Colonic mucosa (tissue), 4 donors: ENCODE measurements around the gene TMPRSS11A. TPM values are rescaled to one million over a fixed set of nuclear protein-coding genes. Genes with fewer than 3 reads are reported as not detected.

ENCODE experiments used
- DNase-seq: peaks from one replicate; pipeline ENCODE4 v3.0.0-alpha.2; 2020
- H3K27ac ChIP-seq: fragments of 200-600 bp; one replicate; pipeline ENCODE4 v1.8.0; 2021
- H3K27me3 ChIP-seq: fragments of 200-600 bp; one replicate; pipeline ENCODE4 v1.8.0; 2021
- H3K36me3 ChIP-seq: fragments of 200-600 bp; one replicate; pipeline ENCODE4 v1.8.0; 2021
- H3K4me1 ChIP-seq: fragments of 200-600 bp; one replicate; pipeline ENCODE4 v1.8.0; 2021; ENCODE audit warnings: mild to moderate bottlenecking
- H3K4me3 ChIP-seq: fragments of 200-600 bp; one replicate; pipeline ENCODE4 v1.8.0; 2021
- H3K9ac ChIP-seq, 2 donors: one replicate each; pipeline ENCODE4 v1.7.0; 2013; ENCODE audit warnings: control low read depth in 2 of 2, low read depth in 2 of 2, low read length in 2 of 2
- H3K9me3 ChIP-seq: fragments of 200-600 bp; one replicate; pipeline ENCODE4 v1.8.0; 2021
- CTCF ChIP-seq: fragments of 200-600 bp; IDR thresholded peaks from one replicate; pipeline ENCODE4 v1.8.0; 2022; ENCODE audit warnings: antibody characterized with exemption, mild to moderate bottlenecking
- intact Hi-C: fragments of 100-400 bp; cut with DNase I; formaldehyde crosslinking; loops from one replicate; pipeline ENCODE4 v1.14.1; 2022
- total RNA-seq, 2 donors: library from RNA; stranded (reverse); fragmentation: NEBNext Ultra II Directional in 1 of 2; extraction: Animal tissue kit (Norgen Biotek cat#: 25700) in 1 of 2; gene quantifications; one replicate each; pipeline ENCODE4 v1.2.1, GENCODE V29; 2021
- donor health status: healthy.
- donor health status: DM: no; HTN: no; CAD: no.
- donor health status: DM: no; HTN: no; CAD: no.

The TMPRSS11A gene
- total RNA-seq, 2 donors from 2014 or later, result not detected

GRCh38 chr4:67915400-67915966 lies 47.8 kb downstream of the TMPRSS11A start:
- no peaks in the 10 kb centered on the region for H3K9me3 ChIP-seq
- intact Hi-C loops, result loop anchor here (10.0 kb wide), 1 partner anchor 371 kb away; the partner anchor contains the start of gene CENPC
- TF ChIP-seq CTCF, result no peak
- no peak overlapping the region for H3K4me3 ChIP-seq
- H3K4me1 ChIP-seq, result no peaks in the 10 kb centered on the region
- no peak overlapping the region for H3K9ac ChIP-seq
- no peaks in the 10 kb centered on the region for H3K27me3 ChIP-seq
- no peak for DNase-seq
- H3K36me3 ChIP-seq, result no peaks in the 10 kb centered on the region
- H3K27ac ChIP-seq, result no peak overlapping the region

- TF ChIP-seq CTCF, result no peak
- intact Hi-C loops, result loop anchor here (10.0 kb wide), 1 partner anchor 367 kb away; the partner anchor contains the start of gene CENPC
- no peak overlapping the region for H3K27ac ChIP-seq
Observed at GRCh38 chr4:67912080-67912479, 51.2 kb downstream of the TMPRSS11A start.

GRCh38 chr4:67911638-67912037 lies 51.7 kb downstream of the TMPRSS11A start:
- no peak for TF ChIP-seq CTCF
- Histone ChIP-seq H3K4me1 (no peaks in the 10 kb centered on the region), H3K4me3 (no peak overlapping the region), H3K27me3 (no peaks in the 10 kb centered on the region), H3K9ac (no peak overlapping the region), H3K27ac (no peak overlapping the region), H3K36me3 (no peaks in the 10 kb centered on the region), H3K9me3 (no peaks in the 10 kb centered on the region)
- intact Hi-C loops, result loop anchor here (10.0 kb wide), 1 partner anchor 367 kb away; the partner anchor contains the start of gene CENPC
- no peak for DNase-seq

More at GRCh38 chr4:67912080-67912479, 51.2 kb downstream of the TMPRSS11A start:
- Histone ChIP-seq H3K9me3 (no peaks in the 10 kb centered on the region), H3K4me3 (no peak overlapping the region), H3K27me3 (no peaks in the 10 kb centered on the region), H3K9ac (no peak overlapping the region), H3K36me3 (no peaks in the 10 kb centered on the region), H3K4me1 (no peaks in the 10 kb centered on the region)
- DNase-seq, result no peak

GRCh38 chr4:67911141-67911540 lies 52.2 kb downstream of the TMPRSS11A start:
- no peak for DNase-seq
- intact Hi-C loops, result loop anchor here (10.0 kb wide), 1 partner anchor 366 kb away; the partner anchor contains the start of gene CENPC

GRCh38 chr4:67910585-67910905 lies 52.7 kb downstream of the TMPRSS11A start:
- H3K9ac ChIP-seq, result no peak overlapping the region
- no peaks in the 10 kb centered on the region for H3K27me3 ChIP-seq
- H3K36me3 ChIP-seq, result no peaks in the 10 kb centered on the region
- DNase-seq, result no peak
- intact Hi-C loops, result loop anchor here (10.0 kb wide), 1 partner anchor 366 kb away; the partner anchor contains the start of gene CENPC
- H3K4me3 ChIP-seq, result no peak overlapping the region
- H3K9me3 ChIP-seq, result no peaks in the 10 kb centered on the region
- TF ChIP-seq CTCF, result no peak
- H3K27ac ChIP-seq, result no peak overlapping the region
- H3K4me1 ChIP-seq, result no peaks in the 10 kb centered on the region

More at GRCh38 chr4:67911141-67911540, 52.2 kb downstream of the TMPRSS11A start:
- no peak overlapping the region for H3K9ac ChIP-seq
- no peaks in the 10 kb centered on the region for H3K27me3 ChIP-seq
- no peaks in the 10 kb centered on the region for H3K9me3 ChIP-seq
- H3K27ac ChIP-seq, result no peak overlapping the region
- no peak for TF ChIP-seq CTCF
- no peaks in the 10 kb centered on the region for H3K4me1 ChIP-seq
- no peak overlapping the region for H3K4me3 ChIP-seq
- no peaks in the 10 kb centered on the region for H3K36me3 ChIP-seq
